ENCODE results near the gene PREX1.
"Not testable (repeated sequence)": the region's sequence is repeated elsewhere in the genome, so short reads cannot be mapped to it uniquely, and the experiment has no call there.

Gene PREX1

DNA sequence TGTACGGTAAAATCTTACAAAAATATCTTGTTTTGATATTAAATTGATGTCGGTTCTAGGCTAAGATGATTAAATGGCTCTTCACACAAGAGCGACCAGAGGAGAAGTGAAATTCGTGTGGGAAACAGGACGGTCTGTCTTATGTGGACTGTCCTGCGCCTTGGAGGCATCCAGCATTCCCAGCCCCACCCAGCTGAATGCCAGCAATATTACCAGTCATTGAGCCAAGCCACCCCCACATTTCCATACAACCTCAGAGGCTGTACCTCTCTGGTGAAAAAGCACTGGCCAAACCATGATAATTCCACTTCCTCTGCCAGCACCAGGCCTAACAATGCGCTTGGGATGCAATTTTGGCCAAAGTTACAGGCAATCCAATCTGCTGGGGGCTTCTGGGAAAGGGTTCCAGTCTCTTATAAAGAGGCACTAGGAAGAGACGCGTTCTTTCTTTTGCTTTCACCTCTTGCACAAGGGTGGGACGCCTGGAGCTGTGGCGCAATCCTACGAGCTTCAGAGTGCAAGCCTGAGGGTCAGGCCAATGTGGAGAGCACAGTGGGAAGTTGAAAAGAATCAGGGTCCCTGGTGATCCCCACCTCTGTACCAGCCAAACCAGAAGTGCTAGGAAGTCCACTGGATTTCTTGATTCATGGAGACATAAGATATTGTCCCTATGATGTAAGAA, 213.1 kb downstream of the PREX1 start:
- DNase-seq: no peak

DNA sequence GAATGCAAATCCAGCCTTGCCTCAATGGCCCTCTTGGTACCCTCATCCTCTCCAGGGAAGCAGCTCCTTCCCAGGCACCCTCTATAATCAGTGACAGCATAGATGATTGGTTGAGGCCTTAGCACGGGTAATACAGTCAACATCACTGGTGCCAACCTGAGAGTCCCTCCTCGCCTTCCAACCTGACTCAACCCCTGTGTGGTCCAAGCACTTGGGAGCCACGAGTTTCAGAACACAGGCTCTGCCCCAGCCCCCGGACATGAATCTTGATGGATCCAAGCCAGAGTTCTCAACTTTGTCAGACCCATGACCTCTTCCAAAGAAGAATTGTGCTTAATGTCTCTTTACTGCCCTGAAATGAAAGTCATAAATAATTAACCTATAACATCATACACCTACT, 213.9 kb downstream of the PREX1 start:
- DNase-seq: no peak

DNA sequence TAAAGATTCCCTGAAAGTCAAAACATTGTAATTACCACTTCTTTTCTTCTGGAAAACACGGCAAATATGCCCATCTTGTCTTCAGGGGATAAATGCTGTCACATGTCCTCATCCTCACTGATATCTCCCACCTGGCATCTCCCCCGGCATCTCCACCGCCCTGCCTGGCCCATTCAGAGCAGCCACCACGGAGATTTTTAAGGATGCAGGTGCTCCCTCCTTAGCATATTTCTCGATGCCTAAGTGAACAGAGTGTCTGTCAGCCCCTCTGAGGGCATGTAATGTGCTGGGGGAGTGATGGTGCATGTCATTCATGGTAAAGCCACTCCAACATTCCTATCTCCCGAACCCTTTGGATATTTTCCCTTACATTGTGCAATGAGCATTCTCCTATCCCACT, 215.5 kb downstream of the PREX1 start:
- no peak for DNase-seq

DNA sequence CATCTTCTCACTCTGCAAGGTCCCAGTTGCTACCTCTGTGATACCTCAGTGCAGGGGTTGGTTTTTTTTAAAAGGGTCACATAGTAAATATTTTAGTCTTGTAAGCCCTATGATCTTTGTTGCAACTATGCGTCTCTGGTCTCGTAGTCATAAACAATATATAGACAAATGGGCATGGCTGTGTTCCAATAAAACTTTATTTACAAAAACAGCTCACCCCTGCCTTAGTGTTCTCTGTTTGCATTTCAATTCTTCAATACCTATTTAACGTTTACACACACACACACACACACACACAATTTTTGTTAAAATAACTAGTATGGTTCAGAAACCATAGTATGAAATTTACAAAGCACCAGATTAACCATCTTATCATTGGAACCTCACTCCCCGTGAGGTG, 216.8 kb downstream of the PREX1 start:
- DNase-seq: no peak

DNA sequence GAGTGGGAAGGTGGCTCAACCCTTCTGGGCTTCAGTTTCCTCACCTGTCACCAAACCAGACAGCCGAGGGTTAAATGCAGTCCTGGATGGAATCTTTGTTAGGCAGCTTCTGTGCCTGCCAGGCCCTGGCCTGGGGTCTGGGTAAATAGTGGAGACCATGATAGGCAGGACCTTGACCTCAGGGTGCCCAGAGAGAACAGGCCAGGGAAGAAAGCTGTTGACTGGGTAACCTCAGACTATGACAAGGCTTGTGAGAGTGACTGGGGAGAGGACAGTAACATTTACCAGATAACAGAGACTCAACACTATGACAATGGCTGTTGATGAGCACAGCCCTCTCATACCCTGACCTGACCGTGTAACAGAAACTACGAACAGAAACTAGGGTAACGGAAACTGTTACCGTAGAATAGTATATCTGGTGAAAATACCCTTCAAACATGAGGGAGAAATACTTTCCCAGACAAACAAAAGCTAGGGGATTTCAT, 218.3 kb downstream of the PREX1 start:
- no peak for DNase-seq

DNA sequence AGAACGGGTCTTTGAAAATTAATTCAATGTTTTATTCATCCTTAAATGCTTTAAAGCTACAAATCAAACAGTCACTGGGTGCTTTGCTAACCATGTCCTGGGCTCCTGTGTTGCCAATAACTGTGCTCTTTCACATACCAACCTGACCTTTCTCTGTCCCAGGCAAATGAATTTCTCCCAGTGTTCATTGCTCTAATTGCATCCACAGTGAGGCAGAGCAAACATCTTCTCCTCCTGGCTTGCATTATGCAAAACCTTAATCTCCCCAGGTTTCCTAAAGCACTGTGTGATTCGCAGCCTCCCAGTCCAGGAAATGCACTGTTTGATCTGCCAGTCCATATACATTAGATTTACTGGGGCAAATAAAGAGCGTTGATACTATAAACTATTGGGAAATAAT, 219.0 kb downstream of the PREX1 start:
- no peak for DNase-seq

DNA sequence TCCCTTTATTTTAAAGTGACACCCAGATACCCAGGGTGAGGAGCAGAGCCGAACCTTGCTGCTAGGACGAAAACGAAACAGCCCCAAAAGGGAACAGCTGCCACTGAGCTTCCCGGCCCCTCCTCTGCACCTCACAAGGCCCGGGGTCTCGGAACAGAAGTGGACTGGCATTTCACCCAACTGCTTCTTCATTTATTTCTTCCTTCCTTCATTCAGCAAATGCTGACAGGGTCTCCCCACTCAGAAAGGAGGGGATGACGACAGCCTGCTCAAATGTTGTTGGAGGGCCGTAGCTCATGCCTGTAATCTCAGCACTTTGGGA, 220.3 kb downstream of the PREX1 start:
- no peak for DNase-seq

DNA sequence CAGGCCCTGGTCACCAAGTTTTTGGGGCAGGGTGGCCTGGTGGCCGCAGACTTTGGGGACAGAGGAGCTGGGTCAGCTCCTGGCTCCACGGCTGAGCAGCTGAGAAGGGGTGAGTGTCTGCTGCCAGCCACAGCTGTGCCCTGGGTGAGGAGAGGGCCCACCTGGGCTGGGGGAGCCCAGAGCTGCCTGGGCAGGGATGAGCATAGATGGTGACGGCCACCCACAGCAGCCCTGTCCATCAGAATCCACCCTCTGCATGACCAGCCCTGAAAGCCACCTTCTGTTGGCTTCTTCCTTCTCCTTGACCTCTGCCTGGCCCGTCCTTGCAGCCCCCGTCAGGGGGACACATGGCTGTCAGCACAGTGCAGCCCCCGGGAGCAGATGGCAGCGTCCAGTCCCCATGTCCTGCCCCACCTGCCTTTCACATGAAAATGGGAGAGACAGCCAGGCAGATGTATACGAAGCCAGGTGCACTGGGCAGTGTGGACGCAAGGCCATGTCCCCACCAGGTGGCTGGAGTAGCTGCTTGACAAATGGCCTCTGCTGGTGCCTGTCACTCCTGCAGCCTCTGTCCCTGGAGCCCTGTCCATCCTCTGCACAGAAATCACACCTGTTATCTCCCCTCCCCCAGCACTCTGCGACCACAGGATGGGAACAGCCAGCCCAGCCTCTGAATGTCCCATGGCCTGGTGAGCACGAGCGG, 220.8 kb downstream of the PREX1 start:
- no peak for DNase-seq

DNA sequence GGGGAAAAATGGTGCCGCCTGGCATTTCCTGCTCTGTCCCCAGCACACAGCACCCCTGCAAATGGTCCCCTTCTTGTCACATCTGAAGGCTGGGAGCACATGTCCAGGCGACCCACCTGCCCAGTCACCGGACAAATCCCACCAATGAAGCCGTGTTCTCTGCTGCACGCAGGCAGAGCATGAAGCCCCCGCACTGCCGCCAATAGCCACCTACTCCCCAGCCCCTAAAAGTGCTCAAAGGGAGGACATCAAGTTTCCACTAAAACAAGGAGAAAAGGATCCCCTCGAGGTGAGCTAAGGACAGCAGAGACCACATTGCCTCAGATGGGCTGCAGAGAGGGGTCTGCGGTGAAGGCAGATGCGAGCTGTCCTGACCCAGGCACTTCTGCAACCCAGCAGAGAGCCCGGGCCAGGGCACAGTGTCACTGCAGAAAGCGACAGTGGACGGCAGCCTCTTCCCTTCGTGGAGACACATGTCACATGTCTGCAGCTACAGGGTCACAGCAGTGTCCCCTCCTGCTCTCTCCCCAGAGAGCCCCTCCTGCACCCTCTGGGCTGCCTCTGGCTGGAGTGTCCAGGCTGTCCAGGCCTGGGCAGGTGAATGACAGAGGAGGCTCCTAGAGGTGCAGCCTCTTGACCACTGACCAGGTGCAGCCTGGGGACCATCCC, 221.5 kb downstream of the PREX1 start:
- no peak for DNase-seq

DNA sequence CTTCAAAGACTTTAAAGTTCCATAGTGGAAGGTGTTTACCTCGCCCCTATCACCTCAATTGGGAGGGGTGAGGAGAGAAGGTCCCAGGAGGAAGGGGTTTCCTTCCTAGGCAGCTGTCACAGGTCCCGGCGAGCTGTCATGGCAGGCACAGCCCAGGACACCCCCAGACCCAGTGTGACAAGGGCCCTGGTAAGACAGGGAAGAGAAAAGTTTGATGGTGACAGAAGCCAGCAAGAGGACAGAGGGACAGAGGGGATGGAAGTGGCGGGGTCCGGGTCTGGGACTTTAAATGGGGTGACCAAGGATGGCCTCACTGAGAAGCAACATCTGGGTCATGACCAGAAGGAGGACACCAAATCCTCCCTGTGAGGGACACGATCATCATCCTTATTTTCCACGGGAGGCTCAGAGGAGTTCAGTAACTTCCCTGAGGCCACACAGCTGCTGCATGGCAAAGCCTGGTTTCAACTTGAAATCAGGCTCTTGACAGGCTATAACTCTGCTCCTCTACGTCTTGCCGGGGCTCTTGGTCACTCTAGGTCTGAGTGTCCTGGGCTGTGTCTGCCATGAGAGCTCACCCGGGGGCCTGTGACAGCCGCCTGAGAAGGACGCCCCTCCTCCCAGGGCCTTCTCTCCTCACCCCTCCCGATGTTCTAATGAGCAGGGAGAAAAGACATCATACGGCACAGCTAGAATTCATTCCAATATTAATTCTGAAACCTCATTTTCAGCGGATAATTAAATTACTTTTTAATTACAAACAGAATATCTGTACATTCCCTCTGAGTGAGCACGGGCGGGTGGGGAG, 222.2 kb downstream of the PREX1 start:
- DNase-seq: no peak

DNA sequence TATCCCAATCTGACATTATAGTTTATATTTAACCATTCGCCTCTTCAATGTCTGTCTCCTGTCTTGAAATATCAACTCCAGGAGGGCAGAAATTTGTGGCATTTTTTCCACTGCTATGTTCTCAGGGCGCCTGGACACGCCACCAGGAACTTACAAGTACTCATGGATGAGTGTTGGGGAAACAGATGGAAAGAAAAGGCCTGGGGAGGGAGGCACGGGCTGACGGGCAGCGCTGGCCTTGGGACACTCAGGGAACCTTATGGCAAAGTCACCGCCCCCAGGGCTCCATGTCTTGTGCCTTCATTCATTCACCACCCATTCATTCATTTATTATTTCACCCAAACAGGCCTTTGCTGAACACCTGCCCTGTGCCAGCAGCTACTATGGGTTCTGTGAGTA, 222.9 kb downstream of the PREX1 start:
- no peak for DNase-seq

DNA sequence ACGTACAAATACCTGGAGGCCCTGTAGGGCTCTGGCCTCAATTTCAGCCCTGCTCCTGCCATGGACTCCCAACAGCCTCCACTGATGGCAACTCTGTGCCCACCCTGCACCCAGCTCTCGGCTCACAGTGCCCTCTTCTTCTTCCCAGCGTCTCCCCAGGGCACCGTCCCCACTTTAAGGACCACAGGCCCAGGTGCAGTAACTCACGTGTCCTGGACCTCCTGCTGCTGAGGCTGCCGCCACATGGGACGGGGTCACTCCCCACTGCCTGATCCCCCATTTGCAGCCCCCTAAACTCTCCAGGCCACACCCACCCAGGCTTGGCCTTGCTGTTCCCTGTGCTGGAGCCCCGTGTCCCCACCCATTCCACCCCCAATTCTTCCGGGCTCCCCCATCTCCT, 223.4 kb downstream of the PREX1 start:
- no peak for DNase-seq

DNA sequence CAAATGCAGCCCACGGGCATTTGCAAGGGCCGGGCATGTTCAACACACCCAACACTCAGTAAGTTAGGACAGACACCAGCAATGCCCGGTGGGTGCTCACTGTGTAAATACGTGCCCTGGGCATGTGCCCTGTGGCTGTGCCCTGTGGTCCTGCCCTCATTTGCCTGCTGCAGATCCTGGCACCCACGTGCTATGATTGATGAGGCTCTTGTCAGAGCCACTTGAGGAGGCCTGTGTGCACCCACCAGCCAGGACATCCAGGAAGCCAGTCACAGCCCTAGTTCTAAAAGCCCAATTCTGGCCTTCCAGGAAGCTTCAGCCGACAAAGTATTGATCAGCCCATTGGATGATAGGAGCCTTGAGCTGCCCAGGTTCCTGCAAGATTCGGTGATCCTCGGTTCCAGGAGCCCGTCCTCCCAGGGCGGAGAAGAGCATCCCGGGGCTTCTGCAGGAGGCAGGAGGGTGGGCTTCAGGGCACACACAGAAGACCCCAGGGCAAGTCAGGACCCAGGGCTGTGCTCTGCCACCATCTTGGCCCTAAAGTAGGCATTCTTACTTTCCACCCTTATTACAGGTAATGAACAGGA, 223.9 kb downstream of the PREX1 start:
- DNase-seq: no peak

DNA sequence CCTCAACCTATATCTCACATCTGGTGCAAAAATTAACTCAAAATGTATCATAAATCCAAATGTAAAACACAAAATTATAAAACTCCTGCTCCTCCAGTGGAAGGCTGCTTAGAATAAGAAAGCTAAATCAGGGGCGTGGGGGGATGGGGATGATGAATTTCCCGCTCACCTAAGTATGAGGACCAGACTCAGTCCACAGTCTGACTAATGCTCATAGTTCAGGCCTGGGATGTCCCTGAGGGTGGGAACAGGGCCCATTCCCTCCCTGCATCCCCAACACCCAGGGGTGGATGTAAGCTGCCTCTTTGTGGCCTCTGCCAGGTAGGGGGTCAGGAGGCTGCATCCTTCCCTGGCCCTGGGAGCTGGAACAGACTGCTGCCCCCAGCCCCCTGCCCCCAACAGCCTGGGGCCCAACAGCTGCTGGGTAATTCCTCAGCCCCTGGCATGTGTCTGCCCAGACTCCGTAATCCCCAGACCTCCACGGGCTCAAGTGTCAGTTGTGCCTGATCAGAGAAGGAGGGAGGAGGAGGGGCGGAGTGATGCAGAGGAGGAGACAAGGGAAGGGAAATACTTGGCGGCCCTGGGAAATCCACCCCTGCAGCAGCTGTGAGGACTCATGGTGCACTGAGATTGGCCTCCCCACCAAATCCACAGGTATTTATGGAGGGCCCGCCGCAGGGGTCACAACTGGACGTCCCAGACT, 224.5 kb downstream of the PREX1 start:
- no peak for DNase-seq

DNA sequence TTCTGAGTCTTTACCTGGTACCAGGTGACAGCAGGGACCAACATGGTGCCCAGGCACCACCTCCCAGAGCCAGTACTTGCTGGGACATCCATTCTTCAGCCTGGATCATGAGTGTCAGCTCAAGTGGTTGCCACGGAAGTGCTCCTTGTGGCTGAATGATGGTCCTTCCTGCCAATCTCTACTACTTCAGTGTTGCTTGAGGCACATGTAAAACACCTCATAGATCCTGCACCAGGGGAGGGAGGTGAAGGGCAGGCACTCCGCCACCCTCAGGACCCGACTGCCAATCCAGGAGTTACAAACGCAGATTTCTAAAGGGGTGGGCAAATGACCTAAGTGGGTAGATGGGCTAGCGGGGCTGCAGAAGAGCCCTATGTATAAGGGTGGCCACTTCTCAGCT, 226.0 kb downstream of the PREX1 start:
- no peak for DNase-seq

DNA sequence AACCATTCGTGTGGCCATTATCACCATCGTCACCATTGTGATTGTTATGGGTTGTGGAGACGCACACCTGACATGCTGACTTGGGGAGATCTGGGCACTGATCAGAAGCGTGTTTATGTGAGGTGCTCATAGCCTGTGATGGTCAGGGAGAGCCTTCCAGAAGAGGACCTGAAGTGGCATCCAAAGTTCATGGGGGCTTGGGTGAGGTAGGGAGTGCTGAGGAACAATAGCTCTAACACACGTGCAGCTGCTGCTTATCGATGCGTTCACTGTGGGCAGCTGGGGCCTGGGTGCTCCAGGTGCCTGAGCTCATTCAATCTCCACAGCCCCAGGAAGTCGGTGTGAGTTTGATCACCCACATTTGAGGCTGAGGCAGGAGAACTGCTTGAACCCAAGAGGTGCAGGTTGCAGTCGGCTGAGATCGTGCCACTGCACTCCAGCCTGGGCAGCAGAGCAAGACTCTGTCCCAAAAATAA, 227.3 kb downstream of the PREX1 start:
- DNase-seq: no peak

DNA sequence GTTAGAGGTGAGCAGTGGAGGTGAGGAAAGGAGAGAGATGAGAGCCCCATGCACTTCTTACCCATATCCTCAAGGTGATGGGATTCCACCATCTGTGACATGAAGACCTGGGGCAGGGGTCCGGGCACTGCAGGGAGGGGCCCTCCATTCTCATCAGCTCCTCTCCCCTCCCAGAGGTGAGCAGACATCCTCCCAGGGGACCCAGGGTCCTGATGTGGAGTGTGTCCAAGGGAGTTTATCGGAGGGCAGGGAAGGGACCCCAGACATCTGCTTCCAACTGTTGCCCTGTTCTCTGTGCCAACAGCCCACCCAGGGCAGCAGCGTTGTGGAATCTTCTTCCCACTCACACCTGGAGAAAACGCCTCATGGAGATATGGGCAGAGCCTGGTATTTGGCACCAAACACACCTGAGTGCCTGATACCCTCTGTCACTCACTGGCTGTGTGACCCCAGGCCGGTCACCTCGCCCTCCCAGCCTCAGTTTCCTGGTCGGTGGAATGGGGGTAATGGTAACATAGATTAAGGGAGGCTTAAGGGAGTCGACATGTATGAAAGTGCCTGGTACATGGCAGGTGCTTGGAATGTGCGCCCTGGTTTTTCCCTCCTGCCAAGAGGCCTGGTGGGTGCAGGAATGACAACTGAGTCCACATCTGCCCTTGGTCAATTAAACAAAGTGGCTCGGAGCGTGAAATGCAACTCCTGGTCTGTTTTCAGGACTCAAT, 227.9 kb downstream of the PREX1 start:
- DNase-seq: no peak

DNA sequence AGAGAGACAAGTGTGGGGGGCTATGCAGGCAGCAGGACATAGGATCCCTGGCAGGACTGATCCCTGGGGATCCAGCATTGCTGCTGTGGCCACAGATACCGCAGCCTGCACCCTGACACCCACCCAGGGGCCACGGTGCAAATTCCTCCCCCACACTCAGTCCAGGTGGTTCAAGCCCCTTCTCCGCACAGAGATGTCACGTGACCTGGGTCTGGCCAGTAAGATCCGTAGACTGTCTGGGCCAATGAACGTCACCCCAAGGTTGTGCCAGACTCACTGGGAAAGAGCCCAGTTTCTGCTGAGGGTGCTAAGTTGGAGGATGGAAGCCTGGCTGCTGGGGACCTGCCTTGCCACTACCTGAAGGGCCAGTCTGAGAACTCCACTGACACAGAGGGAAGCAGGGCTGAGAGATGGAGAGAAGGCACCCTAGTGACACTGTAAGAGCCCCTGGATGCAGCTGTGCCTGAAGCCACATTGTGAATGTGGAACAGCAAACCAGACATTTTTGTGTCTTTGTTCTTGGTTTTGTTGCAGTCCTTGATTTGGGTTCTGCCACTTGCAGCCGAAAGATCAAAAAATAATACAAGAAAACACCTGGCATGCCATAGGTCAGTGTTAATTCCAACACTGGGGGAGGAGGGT, 228.6 kb downstream of the PREX1 start:
- DNase-seq: no peak

DNA sequence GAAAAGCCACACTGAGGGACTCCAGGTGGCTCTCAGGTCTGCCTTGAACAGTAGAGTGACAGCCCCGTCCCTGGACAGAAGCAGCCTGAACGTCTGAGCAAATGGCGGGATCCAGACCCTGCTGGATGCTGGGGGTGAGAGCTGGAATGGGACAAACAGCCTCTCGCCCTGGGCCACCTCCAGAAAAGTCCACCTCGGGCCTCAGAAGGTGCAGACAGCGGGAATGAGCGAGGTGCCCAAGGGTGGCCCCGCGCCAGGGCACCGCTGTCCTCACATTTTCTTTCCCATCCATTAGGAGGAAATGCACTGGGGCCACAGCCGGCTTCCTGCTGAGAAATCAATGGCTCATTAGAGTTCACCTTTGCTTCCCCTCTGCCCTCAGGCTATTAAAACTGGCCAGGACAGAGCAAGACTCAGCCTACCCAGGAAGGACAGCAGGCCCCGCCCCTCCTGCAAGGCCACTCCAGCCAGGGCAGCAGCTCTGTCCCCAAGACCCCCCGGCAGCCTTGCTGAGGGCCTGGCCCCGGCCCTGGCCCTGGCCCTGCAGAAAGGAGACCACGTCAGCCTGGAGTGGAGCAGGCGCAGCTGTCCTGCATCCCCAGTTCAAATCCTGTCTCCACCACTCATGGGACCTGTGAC, 229.4 kb downstream of the PREX1 start:
- not testable (repeated sequence) for DNase-seq

DNA sequence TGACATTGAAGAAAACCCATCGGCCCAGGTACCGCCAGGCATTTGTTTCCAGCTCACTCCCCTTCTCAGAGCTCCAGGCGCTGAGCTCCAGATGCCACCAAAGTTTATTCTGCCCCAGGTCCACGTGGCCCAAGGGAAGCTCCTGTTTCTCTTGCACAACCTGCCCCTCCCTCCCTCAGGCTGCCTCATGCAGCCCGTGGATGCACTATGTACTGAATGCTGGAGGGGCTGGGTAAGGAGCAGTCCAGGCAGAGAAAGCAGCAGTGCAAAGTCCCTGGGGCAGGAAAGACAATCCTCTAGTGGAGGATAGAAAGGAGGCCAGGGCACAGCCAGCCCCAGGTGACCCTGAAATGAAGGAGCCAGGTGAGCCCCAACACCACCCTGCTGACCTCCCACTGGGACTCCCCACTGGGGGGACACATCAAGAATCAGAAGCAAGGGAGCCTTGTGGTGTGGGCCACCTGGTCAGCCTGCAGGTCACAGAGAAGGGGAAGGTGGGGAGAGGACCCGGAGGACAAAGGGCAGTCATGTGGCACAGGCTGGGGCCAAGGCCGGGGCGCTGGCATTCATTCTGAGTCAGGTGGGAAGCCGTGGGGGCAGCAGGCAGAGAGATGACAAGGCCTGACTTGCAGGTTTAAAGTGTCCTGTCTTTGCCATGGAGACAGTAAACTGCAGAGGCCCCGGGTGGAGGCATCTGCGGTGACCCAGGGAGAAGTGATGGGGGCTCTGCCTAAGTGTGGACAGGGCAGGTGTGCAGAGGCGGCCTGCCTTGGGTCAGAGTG, 230.1 kb downstream of the PREX1 start:
- DNase-seq: no peak
